COR-L47 (cell line): ENCODE results near the gene DTL.

ENCODE experiments used
- DNase-seq: peaks from one replicate; lab custom pipeline; 2025; lab: John Stamatoyannopoulos, UW

DTL gene

DNA sequence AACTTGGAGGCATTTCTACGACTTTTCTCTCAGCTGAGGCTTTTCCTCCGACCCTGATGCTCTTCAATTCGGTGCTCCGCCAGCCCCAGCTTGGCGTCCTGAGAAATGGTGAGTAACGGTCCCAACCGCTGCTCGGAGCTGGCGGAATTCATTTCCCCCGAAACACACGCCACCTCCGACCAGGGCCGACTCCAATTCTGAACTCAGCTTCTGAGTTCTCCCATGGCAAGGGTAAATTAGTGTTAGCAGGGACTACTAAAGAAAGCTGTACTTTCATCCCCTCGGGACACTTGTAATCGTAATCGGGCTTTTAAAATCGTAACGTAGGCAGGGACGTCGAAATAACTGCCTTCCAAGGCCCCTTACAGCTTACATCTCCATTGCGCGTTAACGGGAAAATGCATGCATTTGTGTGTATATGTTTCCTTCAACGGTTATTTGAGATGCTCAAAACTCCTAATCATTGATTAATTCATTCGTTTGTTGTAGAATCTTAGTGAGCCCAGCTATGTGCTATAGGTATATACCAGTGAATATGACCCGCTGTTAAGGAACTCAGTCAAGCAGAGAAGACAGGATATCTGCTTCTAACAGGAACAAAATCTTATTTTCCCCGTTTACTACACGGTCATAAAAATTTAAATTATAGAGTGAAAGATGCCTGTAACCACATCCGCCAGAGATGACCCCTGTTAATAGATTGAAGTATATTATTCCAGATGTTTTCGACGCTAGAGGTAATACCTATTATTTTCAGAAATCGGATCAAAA lies 472 bp downstream of the DTL start:
- no peak for DNase-seq

GRCh38 chr1:212037900-212038299 lies 2.4 kb downstream of the DTL start:
- DNase-seq, result no peak

DNA sequence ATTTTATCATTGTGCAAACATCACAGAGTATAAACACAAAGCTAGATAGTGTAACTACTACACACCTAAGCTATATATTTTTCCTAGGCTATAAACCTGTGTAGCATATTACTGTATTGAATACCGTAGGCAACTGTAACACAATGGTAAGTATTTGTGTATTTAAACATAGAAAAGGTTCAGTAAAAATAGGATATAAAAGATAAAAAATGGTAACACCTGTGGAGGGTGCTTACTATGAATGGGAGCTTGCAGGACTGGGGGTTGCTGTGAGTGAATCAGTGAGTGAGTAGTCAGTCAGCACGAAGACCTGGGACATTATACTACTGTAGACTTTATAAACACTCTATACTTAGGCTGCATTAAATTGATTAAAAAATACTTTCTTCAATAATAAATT lies 4.1 kb downstream of the DTL start:
- no peak for DNase-seq

GRCh38 chr1:212040629-212041412 lies 5.3 kb downstream of the DTL start:
- DNase-seq, result no peak

DNA sequence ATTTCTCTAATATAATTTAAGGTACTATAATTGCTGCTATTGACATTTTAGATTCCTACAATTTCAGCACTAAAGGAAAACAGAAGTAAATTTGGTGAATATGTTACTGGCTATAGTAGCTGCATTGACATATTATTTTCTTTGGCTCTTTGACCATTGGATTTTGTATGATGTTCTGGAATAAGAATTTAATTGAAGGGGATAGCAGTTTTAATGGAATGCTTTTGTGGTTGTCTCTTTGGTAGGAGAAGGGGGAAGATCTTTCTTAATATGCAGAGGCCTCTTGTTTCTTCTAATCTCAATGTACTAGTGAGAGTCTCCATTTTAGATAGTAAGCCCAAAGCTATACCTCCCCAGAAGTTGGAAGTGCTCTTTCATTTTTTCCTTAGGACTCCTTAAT lies 6.9 kb downstream of the DTL start:
- DNase-seq, result no peak

- no peak for DNase-seq
Measured at GRCh38 chr1:212044851-212045250, 9.3 kb downstream of the DTL start.

- DNase-seq, result no peak
Measured at GRCh38 chr1:212045981-212046380, 10.4 kb downstream of the DTL start.

DNA sequence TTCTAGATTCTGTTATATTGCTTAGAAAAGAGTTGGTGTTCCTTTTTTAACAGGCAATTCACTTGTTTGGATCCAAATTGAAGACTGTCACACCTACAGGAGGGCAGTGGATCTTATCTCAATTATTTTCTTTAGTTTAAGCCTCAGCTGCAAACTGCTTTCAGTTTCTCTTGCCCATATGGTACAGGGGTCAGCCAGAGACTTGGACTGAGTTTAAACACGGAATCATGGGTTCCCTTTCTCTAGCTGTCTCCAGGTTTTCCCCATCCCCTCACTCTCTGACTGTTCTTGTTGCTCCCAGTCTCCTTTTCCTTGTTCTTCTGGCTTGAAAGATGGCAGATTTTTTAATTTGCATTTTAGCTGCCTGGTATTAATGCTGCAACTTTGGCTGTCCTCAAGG lies 18.4 kb downstream of the DTL start:
- DNase-seq, result no peak

DNA sequence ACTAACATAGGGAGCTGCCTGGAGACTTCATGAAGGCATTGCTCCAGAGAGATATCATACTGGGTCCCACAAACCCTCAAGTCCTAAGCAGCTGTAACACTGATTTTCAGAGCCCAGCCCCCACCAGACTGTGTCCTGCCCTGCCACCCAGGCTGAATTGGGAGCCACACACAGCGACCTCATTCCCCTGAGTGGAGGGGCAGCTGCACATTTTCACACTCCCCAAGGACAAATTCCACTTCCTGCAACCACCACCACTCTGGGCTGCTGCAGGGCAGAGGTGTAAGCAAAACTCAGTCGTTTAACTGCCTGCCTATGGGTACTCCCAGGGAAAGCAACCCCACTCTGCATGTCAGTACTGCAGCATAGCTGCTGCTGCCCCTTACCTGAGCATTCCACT lies 19.8 kb downstream of the DTL start:
- no peak for DNase-seq

GRCh38 chr1:212060632-212061472 lies 25.3 kb downstream of the DTL start:
- peak; percentile 3 for DNase-seq

- peak; percentile 46 for DNase-seq
Measured at GRCh38 chr1:212062832-212063438, 27.4 kb downstream of the DTL start.

DNA sequence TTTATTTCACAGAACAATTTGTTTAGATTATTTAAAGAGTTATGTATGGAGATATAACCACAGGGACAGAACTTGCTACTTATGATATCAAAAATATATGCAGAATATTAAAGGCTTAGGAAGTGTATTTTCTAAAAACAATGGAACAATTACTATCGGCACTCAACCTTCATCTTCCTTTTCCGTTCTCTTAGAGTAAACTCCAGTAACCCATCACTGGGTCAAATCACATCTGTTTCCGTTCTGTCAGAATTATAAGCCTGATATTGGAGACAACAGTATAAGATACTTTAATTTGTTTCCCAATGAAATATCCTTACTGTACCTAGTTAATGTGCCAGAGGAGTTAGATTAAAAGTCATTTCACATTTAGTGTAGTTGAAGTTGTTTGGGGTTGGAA lies 32.2 kb downstream of the DTL start:
- no peak for DNase-seq

DNA sequence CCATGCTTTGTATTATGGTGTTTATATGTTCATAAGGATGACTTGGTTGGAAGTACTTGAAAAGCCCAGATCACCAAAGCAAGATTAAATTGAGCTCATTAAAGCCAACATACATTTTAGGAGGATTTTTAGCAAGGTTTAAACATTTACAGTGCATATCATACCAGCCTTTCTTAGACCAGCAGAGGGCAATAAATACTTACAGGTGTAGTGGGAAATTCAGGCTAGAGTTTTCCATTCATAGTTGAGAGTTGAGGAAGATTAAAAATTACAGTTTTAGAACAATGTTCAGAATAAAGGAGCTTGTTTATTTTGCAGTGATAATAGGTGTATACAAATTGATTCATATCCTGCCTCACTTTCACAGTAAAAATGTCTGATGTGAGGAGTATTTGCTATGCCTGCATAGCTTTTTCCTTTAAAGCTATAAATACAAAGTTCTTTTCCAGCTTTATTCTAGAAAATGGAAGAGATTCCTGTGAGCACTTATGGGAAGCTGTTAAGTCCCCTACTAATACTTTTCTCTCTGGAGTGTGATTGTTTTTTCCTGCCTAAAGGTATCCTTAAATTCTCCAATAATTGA lies 35.3 kb downstream of the DTL start:
- DNase-seq, result peak; percentile 18

DNA sequence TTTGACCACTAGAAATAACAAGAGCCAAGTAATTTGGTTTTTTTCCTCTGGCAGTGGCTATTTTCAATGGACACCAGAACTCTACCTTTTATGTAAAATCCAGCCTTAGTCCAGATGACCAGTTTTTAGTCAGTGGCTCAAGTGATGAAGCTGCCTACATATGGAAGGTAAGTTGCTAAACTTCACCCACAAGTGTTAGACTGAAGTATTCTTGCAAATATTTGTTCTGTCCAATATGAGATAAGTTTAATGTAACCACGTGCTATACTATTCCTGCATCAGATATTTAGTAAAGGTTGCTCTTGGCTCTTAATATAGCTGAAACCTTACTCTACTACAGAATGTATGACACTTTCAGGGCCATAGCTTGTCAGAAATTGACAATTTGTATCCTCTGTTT lies 36.5 kb downstream of the DTL start:
- DNase-seq, result no peak

DNA sequence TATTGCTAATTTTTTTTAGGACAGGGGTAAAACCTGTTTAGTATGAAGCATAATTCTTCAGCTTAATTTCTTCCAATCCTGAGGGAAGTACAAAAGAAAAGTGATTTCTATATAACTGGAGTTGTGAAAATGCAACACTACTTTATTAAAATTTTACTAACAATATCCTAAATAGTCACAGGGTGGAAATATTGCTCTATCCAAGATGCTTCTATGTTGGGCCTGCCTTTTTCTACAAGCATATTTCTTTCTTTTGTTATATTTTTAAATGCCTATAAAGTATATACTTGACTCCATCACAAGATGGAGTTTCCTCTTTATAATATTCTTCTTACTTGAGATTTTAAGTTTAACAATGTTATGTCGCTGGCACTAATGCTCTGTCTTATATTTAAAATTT lies 37.9 kb downstream of the DTL start:
- no peak for DNase-seq

DNA sequence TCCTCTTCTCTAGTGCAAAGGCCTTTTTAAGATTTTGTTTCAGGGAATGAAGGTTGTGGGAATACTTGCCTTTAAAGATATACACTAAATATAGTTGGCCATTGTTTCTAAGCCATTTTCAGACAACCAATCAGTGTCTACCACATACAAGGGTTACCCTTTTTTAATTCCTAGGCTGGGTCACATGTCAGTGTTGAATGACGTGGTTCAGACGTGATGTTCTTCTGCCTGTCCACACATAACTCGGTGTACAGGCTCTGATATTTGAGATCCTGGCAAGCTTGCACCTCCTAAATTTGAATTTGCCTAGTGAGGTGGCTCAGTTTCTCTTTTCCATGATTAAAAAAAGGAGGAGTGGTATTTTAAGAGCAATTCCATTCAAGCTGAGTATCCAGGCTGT lies 38.8 kb downstream of the DTL start:
- DNase-seq, result no peak

- DNase-seq, result no peak
Measured at GRCh38 chr1:212074856-212075255, 39.3 kb downstream of the DTL start.

DNA sequence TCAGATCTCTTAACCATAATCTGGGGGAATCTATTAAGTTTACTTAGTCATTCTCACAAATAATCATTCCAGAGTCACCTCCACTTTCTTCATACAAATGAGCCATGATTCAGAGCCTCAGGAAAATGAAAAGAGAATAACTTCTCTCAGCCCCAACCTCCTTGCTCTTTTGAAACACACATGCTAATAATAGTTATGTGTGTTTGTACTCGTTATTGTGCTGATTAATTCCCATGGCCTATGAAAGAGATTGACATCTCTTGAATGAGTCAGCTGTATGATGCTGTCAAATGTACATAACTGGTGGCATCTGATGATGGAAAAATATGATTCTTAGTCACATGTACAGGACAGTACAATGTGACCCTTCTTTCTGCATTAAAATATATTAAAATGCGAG lies 41.5 kb downstream of the DTL start:
- no peak for DNase-seq

DNA sequence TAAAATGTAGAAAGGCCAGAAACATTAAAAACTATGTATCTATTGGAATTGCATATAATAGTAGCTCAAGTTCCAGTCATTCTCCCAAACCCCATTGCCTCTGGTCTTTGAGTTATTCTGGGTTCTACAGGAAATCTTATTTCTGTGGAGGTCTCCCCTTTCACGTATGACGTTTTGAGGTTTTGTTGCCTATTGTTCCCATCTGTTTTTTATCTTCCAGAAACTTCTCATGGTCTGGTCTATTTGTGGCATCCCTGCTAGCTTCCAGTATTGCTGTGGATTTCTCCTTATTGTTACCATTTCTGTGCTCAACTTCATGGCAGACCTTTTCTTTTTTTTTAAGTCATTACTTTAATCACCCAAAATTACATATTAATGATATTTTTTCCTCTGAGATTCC lies 43.3 kb downstream of the DTL start:
- DNase-seq, result no peak

DNA sequence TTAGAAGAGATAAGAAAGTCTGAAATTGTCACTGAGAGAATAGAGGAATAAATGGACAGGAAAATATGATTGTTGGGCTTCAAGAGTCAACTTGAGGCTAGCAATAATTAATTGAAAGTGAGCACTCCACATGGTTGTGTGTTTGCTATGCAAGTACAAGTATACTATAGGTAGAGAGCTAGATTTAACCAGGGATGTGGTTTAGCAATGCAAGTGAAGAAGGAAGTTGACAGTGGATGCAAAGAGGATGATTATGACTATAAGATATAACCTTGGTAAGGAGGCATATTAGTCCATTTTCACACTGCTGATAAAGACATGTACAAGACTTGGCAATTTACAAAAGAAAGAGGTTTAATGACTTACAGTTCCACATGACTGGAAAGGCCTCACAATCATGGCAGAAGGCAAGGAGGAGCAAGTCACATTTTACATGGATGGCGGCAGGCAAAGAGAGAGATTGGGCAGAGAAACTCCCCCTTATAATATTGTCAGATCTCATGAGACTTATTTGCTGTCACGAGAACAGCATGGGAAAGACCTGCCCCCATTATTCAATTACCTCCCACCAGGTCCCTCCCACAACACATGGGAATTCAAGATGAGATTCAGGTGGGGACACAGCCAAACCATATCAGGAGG lies 47.3 kb downstream of the DTL start:
- no peak for DNase-seq

DNA sequence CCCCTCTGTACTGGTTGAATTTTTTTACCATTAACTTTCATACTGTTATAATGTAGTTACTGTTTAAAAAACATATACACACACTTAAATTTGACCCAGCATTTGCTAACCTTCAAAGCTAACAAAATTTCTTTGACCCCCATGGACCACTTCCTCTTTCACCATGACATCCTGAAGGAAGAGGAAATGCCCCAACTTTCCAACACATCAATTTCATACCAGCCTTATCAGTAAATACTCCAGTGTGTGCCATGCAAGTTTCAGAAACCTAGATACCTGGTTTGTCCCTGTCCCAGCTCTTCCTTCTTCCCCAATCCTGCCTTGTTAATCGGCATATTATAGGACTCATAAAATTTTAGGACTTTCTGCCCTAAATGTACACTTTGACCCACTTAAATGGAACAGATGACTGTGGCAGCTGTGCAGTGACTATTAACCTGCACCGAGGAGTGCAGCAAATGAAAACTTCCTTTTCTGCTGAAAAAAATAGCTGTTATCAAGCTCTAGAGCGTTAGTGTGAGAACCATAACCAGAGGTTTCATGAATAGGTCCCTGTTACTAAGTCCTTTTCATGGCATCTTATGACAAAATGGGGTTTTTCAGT lies 54.1 kb downstream of the DTL start:
- no peak for DNase-seq
